GM18505 (cell line): Measurements from ENCODE around the gene TMEM147.
A peak's percentile ranks its signal among the peaks of the same experiment; 100 is the strongest.

Experiments
- ATAC-seq: cut with Tn5 transposase; IDR thresholded peaks from one replicate; pipeline ENCODE4 v1.9.1; 2021; ENCODE audit not compliant: unreplicated experiment
- POLR2A ChIP-seq: IDR thresholded peaks from 4 replicates; pipeline ENCODE4 v1.6.1; 2011; ENCODE audit warnings: borderline replicate concordance; ENCODE audit not compliant: insufficient read depth, insufficient read length; ENCODE audit errors: extremely low read depth

TMEM147 gene

GRCh38 chr19:35545855-35546381 lies 492 bp downstream of the TMEM147 start:
- ATAC-seq: peak; percentile 35
- no peak for TF ChIP-seq POLR2A

GRCh38 chr19:35546532-35546931 lies 1.1 kb downstream of the TMEM147 start:
- ATAC-seq: no peak

DNA sequence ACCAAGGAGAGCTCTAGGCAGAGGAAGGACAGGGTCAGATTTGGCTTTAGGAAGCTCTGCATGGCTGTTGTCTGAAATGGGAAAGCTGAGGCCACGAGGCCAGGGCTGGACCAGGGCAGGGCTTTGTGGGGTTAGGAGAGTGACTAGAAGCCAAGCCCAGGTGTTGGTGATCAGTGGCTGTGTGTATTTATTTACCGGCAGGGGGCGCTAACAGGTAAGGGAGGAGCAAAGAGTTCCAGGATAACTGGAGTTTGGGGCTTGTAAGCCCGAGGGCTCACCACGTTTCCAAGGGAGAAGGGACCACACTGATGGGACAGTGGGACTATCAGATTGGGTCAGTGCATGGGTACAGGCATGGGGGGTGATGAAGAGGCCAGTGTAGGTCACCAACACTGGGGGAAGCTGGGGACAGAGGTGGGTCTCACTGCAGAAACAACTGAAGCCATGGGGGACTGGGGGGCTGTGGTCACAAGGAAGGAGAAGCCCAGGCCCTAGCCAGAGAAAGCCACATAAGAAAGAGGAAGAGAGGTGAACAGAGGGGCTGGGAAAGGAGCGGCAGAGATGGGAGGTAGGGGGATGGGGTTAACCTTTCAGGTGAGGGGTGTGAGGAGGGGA lies 3.9 kb downstream of the TMEM147 start:
- no peak for ATAC-seq
- TF ChIP-seq POLR2A: no peak

More at GRCh38 chr19:35546532-35546931, 1.1 kb downstream of the TMEM147 start:
- TF ChIP-seq POLR2A: no peak

DNA sequence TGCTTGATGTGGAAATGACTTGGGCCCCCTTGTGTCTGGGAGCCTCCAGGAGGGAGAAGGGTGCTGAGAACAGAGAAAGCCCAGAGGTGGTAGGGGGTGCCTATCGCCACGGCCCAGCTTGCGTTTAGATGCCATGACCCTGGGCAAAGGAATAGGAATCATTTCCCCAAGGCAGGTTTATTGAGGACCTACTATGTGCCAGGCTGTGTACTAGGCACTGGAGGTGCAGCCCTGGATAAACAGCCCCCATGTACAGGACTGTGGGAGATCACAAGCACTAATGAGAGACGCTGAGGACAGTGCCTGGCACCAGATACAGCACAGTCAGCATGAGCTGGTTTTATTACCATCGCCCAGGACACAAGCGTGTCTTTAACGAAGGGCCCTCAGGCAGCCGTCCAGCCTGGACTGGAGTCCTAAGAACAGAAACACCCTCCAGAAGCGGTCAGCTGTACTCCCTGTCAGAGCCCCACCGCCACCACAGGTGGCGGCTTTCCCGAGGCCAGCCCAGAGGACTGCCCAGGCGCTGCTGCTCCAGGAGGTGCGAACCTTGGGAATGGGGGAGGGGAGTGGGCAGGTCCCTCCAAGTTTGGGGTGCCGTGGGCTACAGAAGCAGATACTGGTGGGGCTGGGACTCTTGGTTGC lies 4.6 kb downstream of the TMEM147 start:
- no peak for TF ChIP-seq POLR2A

GRCh38 chr19:35551091-35551810 lies 5.8 kb downstream of the TMEM147 start:
- no peak for TF ChIP-seq POLR2A
- ATAC-seq: no peak

More for the DNA sequence above, 4.6 kb downstream of the TMEM147 start:
- no peak for ATAC-seq

GRCh38 chr19:35552534-35553384 lies 7.3 kb downstream of the TMEM147 start:
- no peak for ATAC-seq
- TF ChIP-seq POLR2A: no peak

- no peak for ATAC-seq
- no peak for TF ChIP-seq POLR2A
Observed at GRCh38 chr19:35553385-35554000, 8.1 kb downstream of the TMEM147 start.

DNA sequence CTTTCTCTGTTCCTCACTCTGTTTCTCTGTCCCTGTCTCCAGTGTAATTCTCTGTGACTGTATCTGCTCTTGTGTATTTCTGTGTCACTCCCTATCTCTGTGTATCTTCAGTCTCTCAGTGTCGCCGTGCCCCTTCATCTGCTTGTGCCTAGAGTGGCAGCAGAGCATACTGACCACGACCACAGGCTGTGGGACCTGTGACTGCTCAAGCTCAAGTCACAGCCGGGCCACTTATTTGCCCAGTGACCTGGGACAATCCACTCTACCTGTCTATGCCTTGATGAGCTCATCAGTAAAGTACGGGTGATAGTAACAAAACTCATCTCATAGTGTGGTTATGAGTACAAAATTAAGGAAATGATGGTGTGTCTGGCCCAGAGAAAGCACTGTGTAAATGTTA lies 8.7 kb downstream of the TMEM147 start:
- TF ChIP-seq POLR2A: no peak
- no peak for ATAC-seq

GRCh38 chr19:35555301-35556005 lies 10.0 kb downstream of the TMEM147 start:
- TF ChIP-seq POLR2A: no peak

DNA sequence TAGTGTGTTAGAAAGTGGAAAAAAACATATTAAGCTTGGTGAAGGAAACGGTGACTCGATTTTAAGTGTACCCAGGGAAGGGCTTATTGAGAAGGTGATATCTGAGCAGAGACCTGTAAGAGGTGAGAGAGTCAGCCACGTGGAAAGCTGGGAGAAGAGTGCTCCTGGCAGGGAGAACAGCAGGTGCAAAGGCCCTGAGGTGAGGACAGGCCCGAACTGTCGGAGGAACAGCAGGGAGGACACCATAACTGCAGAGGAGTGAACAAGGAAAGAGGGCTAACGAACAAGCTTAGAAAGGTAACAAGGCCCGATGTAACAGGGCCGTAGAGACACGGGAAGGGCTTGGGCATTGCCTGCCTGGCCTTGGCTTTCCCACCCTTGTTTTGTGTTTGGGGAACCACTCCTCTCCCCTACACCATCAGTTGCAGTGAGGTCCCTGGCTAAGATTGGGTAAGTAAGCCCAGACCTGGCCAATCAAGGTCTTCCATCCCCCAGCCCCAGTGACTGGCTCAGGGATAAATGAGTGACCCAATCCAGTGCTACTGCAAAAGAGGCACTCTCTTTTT lies 10.7 kb downstream of the TMEM147 start:
- no peak for ATAC-seq
- no peak for TF ChIP-seq POLR2A

More at GRCh38 chr19:35555301-35556005, 10.0 kb downstream of the TMEM147 start:
- ATAC-seq: no peak

DNA sequence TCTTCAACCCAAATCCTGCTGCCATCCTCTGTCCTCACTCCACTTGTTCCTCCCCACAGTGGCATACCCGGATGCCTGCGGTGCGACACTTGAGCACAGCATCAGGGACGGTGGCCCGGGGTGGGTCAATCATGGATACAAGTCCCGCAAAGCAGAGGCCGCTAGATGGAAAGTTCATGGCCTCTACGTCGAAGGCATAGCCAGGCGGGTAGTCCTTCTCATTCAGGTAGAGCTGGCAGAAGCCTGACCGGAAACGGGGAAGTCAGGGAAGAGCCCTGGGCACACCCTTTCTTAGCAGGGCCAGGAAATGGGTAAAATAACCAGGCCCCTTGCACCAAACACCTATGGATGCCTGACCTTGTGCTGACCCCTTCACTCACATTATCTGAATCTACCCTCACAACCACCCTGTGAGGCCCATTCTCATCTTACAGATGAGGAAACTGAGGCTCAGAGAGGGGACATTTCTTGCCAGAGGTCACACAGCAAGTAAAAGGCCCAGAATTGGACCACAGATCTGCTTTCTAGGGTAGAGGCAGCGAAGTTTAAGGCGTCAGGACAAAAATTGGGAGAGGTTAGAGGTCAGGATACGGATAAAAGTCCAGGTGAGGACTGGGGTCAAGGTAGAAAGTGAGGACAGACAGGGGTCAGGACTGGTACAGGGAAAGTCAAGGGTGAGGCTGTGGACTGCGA lies 11.6 kb downstream of the TMEM147 start:
- no peak for ATAC-seq

More for the DNA sequence above, 11.6 kb downstream of the TMEM147 start:
- no peak for TF ChIP-seq POLR2A
